Mesendoderm (in vitro differentiated cells): ENCODE measurements around the gene LRP11.
"Not testable (repeated sequence)": the region's sequence is repeated elsewhere in the genome, so short reads cannot be mapped to it uniquely, and the experiment has no call there.

Source experiments
- DNase-seq: peaks from one replicate; pipeline ENCODE4 v3.0.0; 2013
- H2AK5ac ChIP-seq: 2 replicates; pipeline ENCODE4 v1.6.1; 2013; ENCODE audit warnings: low read length, inconsistent platforms
- H2BK120ac ChIP-seq: 2 replicates; pipeline ENCODE4 v1.6.1; 2013; ENCODE audit warnings: low read depth, mild to moderate bottlenecking, low read length, moderate library complexity, mixed read lengths
- H2BK15ac ChIP-seq: replicated peaks from 2 replicates; pipeline ENCODE4 v1.6.1; 2013; ENCODE audit warnings: low read depth, mild to moderate bottlenecking, moderate library complexity
- H2BK5ac ChIP-seq: 2 replicates; pipeline ENCODE4 v1.6.1; 2013; ENCODE audit warnings: low read length, inconsistent platforms
- H3K18ac ChIP-seq: 2 replicates; pipeline ENCODE4 v1.6.1; 2013; ENCODE audit warnings: mild to moderate bottlenecking, low read length, mixed read lengths
- H3K23ac ChIP-seq: one replicate; pipeline ENCODE4 v1.6.1; 2013; ENCODE audit warnings: low read length
- H3K27ac ChIP-seq: 2 replicates; pipeline ENCODE4 v1.5.1; 2013; ENCODE audit warnings: low read depth, mild to moderate bottlenecking, inconsistent platforms, low read length, moderate library complexity
- H3K27me3 ChIP-seq: 2 replicates; pipeline ENCODE4 v1.6.1; 2013; ENCODE audit warnings: low read length, control low read depth, mild to moderate bottlenecking, inconsistent platforms; ENCODE audit not compliant: insufficient read depth, poor library complexity
- H3K36me3 ChIP-seq: 2 replicates; pipeline ENCODE4 v1.6.1; 2013; ENCODE audit warnings: low read length, inconsistent platforms; ENCODE audit not compliant: control insufficient read depth, insufficient read depth
- H3K4ac ChIP-seq: one replicate; pipeline ENCODE4 v1.6.1; 2013; ENCODE audit warnings: low read depth, mild to moderate bottlenecking, low read length, moderate library complexity
- H3K4me1 ChIP-seq: 2 replicates; pipeline ENCODE4 v1.6.1; 2013; ENCODE audit warnings: low read depth, low read length, inconsistent platforms; ENCODE audit not compliant: control insufficient read depth
- H3K4me2 ChIP-seq: 2 replicates; pipeline ENCODE4 v1.6.1; 2013; ENCODE audit warnings: low read length
- H3K4me3 ChIP-seq: 2 replicates; pipeline ENCODE4 v1.5.1; 2013; ENCODE audit warnings: mild to moderate bottlenecking, low read length
- H3K56ac ChIP-seq: one replicate; pipeline ENCODE4 v1.6.1; 2013; ENCODE audit warnings: low read length
- H3K79me1 ChIP-seq: 2 replicates; pipeline ENCODE4 v1.6.1; 2013; ENCODE audit warnings: low read length, inconsistent platforms
- H3K79me2 ChIP-seq: 2 replicates; pipeline ENCODE4 v1.6.1; 2013; ENCODE audit warnings: mild to moderate bottlenecking, low read length; ENCODE audit not compliant: control insufficient read depth, insufficient read depth
- H3K9ac ChIP-seq: 2 replicates; pipeline ENCODE4 v1.6.1; 2013; ENCODE audit warnings: low read length, inconsistent platforms
- H4K5ac ChIP-seq: one replicate; pipeline ENCODE4 v1.6.1; 2013; ENCODE audit warnings: low read length
- H4K8ac ChIP-seq: one replicate; pipeline ENCODE4 v1.6.1; 2013; ENCODE audit warnings: low read depth, mild to moderate bottlenecking, control low read depth, low read length, moderate library complexity
- WGBS: extraction: QIAGEN DNeasy Blood & Tissue Kit; methylation state at CpG from one replicate; pipeline ENCODE4 v1.1.7; 2013; ENCODE audit warnings: low lambda C conversion rate, missing lambda C conversion rate; ENCODE audit not compliant: insufficient coverage; ENCODE audit errors: extremely low coverage; 5-methylcytosine and 5-hydroxymethylcytosine counted together

LRP11 gene

GRCh38 chr6:149909701-149910470, 45.7 kb upstream of the LRP11 start:
- no peak overlapping the region for H3K4ac ChIP-seq
- H2BK5ac ChIP-seq: no peak overlapping the region
- H3K4me3 ChIP-seq: no peak overlapping the region
- H3K9ac ChIP-seq: no peak overlapping the region
- no peak overlapping the region for H3K27ac ChIP-seq
- H3K79me2 ChIP-seq: no peaks in the 10 kb centered on the region
- H3K56ac ChIP-seq: no peak overlapping the region
- H3K4me1 ChIP-seq: no peaks in the 10 kb centered on the region
- no CpG with 5 or more reads among the region's 9 CpGs for whole genome bisulfite sequencing
- H3K23ac ChIP-seq: no peak overlapping the region
- H2AK5ac ChIP-seq: no peak overlapping the region
- no peaks in the 10 kb centered on the region for H3K79me1 ChIP-seq
- DNase-seq: no peak
- H4K5ac ChIP-seq: no peak overlapping the region
- H3K4me2 ChIP-seq: no peak overlapping the region
- no peak overlapping the region for H4K8ac ChIP-seq
- no peaks in the 10 kb centered on the region for H3K36me3 ChIP-seq
- H2BK120ac ChIP-seq: no peak overlapping the region
- no peak overlapping the region for H3K18ac ChIP-seq
- H2BK15ac ChIP-seq: no peak overlapping the region
- H3K27me3 ChIP-seq: no peaks in the 10 kb centered on the region

GRCh38 chr6:149908480-149908879, 44.3 kb upstream of the LRP11 start:
- H4K8ac ChIP-seq, H2BK15ac ChIP-seq, H2BK5ac ChIP-seq, H3K4me1 ChIP-seq, H3K4ac ChIP-seq, H3K79me2 ChIP-seq, H3K23ac ChIP-seq, H3K27ac ChIP-seq, H4K5ac ChIP-seq, H3K79me1 ChIP-seq, H2BK120ac ChIP-seq, H3K36me3 ChIP-seq, H3K18ac ChIP-seq, H3K27me3 ChIP-seq, H3K4me3 ChIP-seq, DNase-seq, H3K56ac ChIP-seq, H2AK5ac ChIP-seq, H3K9ac ChIP-seq, H3K4me2 ChIP-seq: not testable (repeated sequence)
- no CpG with 5 or more reads among the region's 4 CpGs for WGBS

GRCh38 chr6:149907317-149907716, 43.2 kb upstream of the LRP11 start:
- WGBS: no CpG with 5 or more reads among the region's 2 CpGs
- H3K27me3 ChIP-seq: no peaks in the 10 kb centered on the region
- no peak overlapping the region for H3K9ac ChIP-seq
- no peaks in the 10 kb centered on the region for H3K79me2 ChIP-seq
- H3K4me2 ChIP-seq: no peak overlapping the region
- no peak overlapping the region for H2BK15ac ChIP-seq
- no peak overlapping the region for H4K5ac ChIP-seq
- H3K18ac ChIP-seq: no peak overlapping the region
- H2AK5ac ChIP-seq: no peak overlapping the region
- no peaks in the 10 kb centered on the region for H3K79me1 ChIP-seq
- no peak overlapping the region for H3K4ac ChIP-seq
- no peaks in the 10 kb centered on the region for H3K4me1 ChIP-seq
- no peak for DNase-seq
- H3K56ac ChIP-seq: no peak overlapping the region
- H3K4me3 ChIP-seq: no peak overlapping the region
- no peak overlapping the region for H3K27ac ChIP-seq
- no peak overlapping the region for H4K8ac ChIP-seq
- H2BK120ac ChIP-seq: no peak overlapping the region
- H2BK5ac ChIP-seq: no peak overlapping the region
- no peak overlapping the region for H3K23ac ChIP-seq
- no peaks in the 10 kb centered on the region for H3K36me3 ChIP-seq

GRCh38 chr6:149906405-149906804, 42.2 kb upstream of the LRP11 start:
- H3K4ac ChIP-seq: no peak overlapping the region
- H2BK15ac ChIP-seq: no peak overlapping the region
- H3K79me1 ChIP-seq: no peaks in the 10 kb centered on the region
- no peak overlapping the region for H3K27ac ChIP-seq
- WGBS: no CpG with 5 or more reads among the region's 4 CpGs
- no peak overlapping the region for H2AK5ac ChIP-seq
- H3K4me2 ChIP-seq: no peak overlapping the region
- H4K8ac ChIP-seq: no peak overlapping the region
- no peaks in the 10 kb centered on the region for H3K36me3 ChIP-seq
- H2BK5ac ChIP-seq: no peak overlapping the region
- H3K27me3 ChIP-seq: no peaks in the 10 kb centered on the region
- H3K4me1 ChIP-seq: no peaks in the 10 kb centered on the region
- no peak overlapping the region for H4K5ac ChIP-seq
- no peak overlapping the region for H3K18ac ChIP-seq
- no peak for DNase-seq
- H3K9ac ChIP-seq: no peak overlapping the region
- no peak overlapping the region for H3K56ac ChIP-seq
- H3K79me2 ChIP-seq: no peaks in the 10 kb centered on the region
- no peak overlapping the region for H3K4me3 ChIP-seq
- no peak overlapping the region for H2BK120ac ChIP-seq
- no peak overlapping the region for H3K23ac ChIP-seq

- H3K4me1 ChIP-seq: no peaks in the 10 kb centered on the region
- no peak overlapping the region for H2BK120ac ChIP-seq
- H3K79me1 ChIP-seq: no peaks in the 10 kb centered on the region
- WGBS: no CpG with 5 or more reads among the region's 6 CpGs
- no peak overlapping the region for H3K27ac ChIP-seq
- no peak for DNase-seq
- no peak overlapping the region for H3K4me3 ChIP-seq
- H2BK15ac ChIP-seq: no peak overlapping the region
- H3K9ac ChIP-seq: no peak overlapping the region
- H3K4me2 ChIP-seq: no peak overlapping the region
- no peaks in the 10 kb centered on the region for H3K27me3 ChIP-seq
- H3K56ac ChIP-seq: no peak overlapping the region
- H3K18ac ChIP-seq: no peak overlapping the region
- H2AK5ac ChIP-seq: no peak overlapping the region
- no peaks in the 10 kb centered on the region for H3K79me2 ChIP-seq
- no peak overlapping the region for H4K5ac ChIP-seq
- no peaks in the 10 kb centered on the region for H3K36me3 ChIP-seq
- H4K8ac ChIP-seq: no peak overlapping the region
- H3K4ac ChIP-seq: no peak overlapping the region
- no peak overlapping the region for H2BK5ac ChIP-seq
- no peak overlapping the region for H3K23ac ChIP-seq
Measured at GRCh38 chr6:149905911-149906371, 41.8 kb upstream of the LRP11 start.
